HEK293T (cell line): ENCODE measurements around the gene CUBN.

Source experiments
- ELF4 ChIP-seq: fragments of 450-650 bp; IDR thresholded peaks from 2 replicates; pipeline ENCODE4 v1.6.1; 2017; ENCODE audit warnings: antibody characterized with exemption
- FOXA1 ChIP-seq: fragments of 450-650 bp; IDR thresholded peaks from 2 replicates; pipeline ENCODE4 v1.6.1; 2016; ENCODE audit warnings: mild to moderate bottlenecking
- FOXK2 ChIP-seq: fragments of 450-650 bp; IDR thresholded peaks from 2 replicates; pipeline ENCODE4 v1.6.1; 2016; ENCODE audit warnings: mild to moderate bottlenecking
- FOXM1 ChIP-seq: fragments of 450-650 bp; IDR thresholded peaks from 2 replicates; pipeline ENCODE4 v1.6.1; 2017; ENCODE audit warnings: mild to moderate bottlenecking, borderline replicate concordance
- NFRKB ChIP-seq: fragments of 450-650 bp; IDR thresholded peaks from 2 replicates; pipeline ENCODE4 v1.6.1; 2016; ENCODE audit warnings: mild to moderate bottlenecking, moderate library complexity
- SP1 ChIP-seq: fragments of 450-650 bp; IDR thresholded peaks from 2 replicates; pipeline ENCODE4 v1.6.1; 2017
- SUZ12 ChIP-seq: fragments of 450-650 bp; IDR thresholded peaks from 2 replicates; pipeline ENCODE4 v1.6.1; 2016; ENCODE audit warnings: mild to moderate bottlenecking
- TARDBP ChIP-seq: fragments of 450-650 bp; IDR thresholded peaks from 2 replicates; pipeline ENCODE4 v1.6.1; 2016
- ZNF384 ChIP-seq: fragments of 450-650 bp; IDR thresholded peaks from 2 replicates; pipeline ENCODE4 v1.6.1; 2016

DNA sequence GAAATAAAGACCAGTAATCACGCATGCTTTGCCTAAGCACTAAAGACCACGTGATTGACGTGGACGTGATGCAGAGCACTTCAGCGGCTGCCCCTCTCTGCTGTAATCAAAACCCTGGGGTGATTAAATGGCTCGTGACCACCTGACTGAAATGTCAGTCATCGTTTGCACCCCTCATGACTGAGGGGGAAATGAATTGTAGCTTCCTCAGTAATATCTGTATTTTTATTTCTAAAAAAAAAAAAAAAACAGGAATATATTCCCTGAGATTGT lies 164.3 kb downstream of the CUBN start:
- TF ChIP-seq NFRKB (no peak), TARDBP (no peak), FOXA1 (no peak), FOXK2 (no peak), ZNF384 (no peak), FOXM1 (no peak), ELF4 (no peak), SUZ12 (no peak), SP1 (no peak)
